NCI-H460 (cell line): ENCODE results near the gene HS6ST3. TPM values are rescaled to one million over a fixed set of nuclear protein-coding genes. Genes with fewer than 3 reads are reported as not detected.

Source experiments
- DNase-seq: peaks from one replicate; pipeline ENCODE4 v3.0.0-alpha.2; 2016; ENCODE audit warnings: low read depth; ENCODE audit errors: extremely low read depth
- total RNA-seq: library from RNA; depleted of rRNA; stranded (reverse); fragments of >200 nt; shearing (Covaris generic); gene quantifications from 2 replicates; pipeline ENCODE4 v1.2.3, GENCODE V29; 2014; rRNA removed

Gene HS6ST3
- total RNA-seq, 1 experiment from 2014 or later: not detected

DNA sequence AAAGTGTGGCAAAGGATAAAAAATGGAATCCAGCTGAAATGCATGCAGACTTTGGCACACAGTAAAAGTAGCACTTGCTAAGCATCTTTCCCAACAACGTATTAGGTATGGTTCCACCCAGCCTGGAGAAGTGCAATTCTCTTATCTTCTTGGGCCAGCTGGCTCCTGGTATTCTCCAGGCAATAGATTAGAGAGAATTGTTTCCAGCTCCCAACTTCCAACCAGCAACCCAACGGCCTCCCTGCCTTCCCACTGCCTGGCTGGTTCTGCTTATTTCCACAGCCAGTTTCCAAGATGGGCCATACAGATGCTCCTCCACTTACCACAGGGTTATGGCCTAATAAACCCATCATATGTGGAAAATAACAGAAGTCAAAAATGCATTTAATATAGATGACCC, 771.0 kb downstream of the HS6ST3 start:
- DNase-seq: no peak

GRCh38 chr13:96862093-96862492, 772.2 kb downstream of the HS6ST3 start:
- DNase-seq: no peak

- no peak for DNase-seq
Measured at GRCh38 chr13:96862999-96863398, 773.1 kb downstream of the HS6ST3 start.

- DNase-seq: no peak
Measured at GRCh38 chr13:96871469-96871868, 781.6 kb downstream of the HS6ST3 start.

DNA sequence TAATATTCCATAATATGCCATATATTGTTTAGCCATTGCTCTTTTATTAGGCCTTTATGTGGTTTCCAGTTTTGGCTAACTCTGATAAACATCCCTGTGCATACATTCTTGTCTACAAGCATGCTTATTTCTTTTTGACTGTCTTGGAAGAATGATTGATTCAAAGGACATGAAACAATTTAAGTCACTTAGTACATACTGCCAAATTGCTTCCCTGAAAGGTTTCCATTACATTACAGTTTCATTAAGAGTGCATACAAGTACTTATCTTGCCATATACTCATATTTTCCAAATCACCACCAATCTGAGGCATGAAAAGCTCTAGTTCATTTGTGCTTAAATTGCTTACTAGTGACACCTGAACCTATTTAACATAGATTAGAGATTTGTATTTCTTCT, 790.5 kb downstream of the HS6ST3 start:
- no peak for DNase-seq

Other genes with a start within 250 kb of the HS6ST3 start
- 42.0 and 44.4 TPM in 2 replicates for gene UGGT2, start 36.7 kb upstream of the HS6ST3 start, total RNA-seq